Ovary (tissue), 9 donors: ENCODE measurements around the gene NHERF1. TPM values are rescaled to one million over a fixed set of nuclear protein-coding genes. Genes with fewer than 3 reads are reported as not detected.

Source experiments
- DNase-seq, 5 donors: peaks; one replicate each; pipeline ENCODE4 v3.0.0-alpha.2; 2019 to 2020
- H3K27ac ChIP-seq, 2 donors: fragments of 200-600 bp; one replicate each; pipeline versions ENCODE4 v1.5.1 to v1.8.0; 2019 to 2022
- H3K27me3 ChIP-seq: fragments of 200-600 bp; one replicate; pipeline ENCODE4 v1.8.0; 2022
- H3K36me3 ChIP-seq: fragments of 200-600 bp; sonication (generic); one replicate; pipeline ENCODE4 v1.5.1; 2019
- H3K4me1 ChIP-seq: one replicate; pipeline ENCODE4 v1.8.1; 2013; ENCODE audit warnings: mild to moderate bottlenecking, moderate library complexity; ENCODE audit not compliant: insufficient read depth
- H3K4me3 ChIP-seq: fragments of 200-600 bp; sonication (generic); one replicate; pipeline ENCODE4 v1.5.1; 2017
- H3K9me3 ChIP-seq, 2 donors: fragments of 200-600 bp in 1 of 2; sonication (generic) in 1 of 2; one replicate each; pipeline versions ENCODE4 v1.5.1 to v1.8.1; 2013 to 2019; ENCODE audit warnings: mild to moderate bottlenecking in 1 of 2, moderate library complexity in 1 of 2
- EP300 ChIP-seq: sonication (generic); formaldehyde crosslinking; IDR thresholded peaks from one replicate; pipeline ENCODE4 v1.6.1; 2017; ENCODE audit warnings: antibody characterized with exemption
- POLR2A ChIP-seq: fragments of 450-650 bp; IDR thresholded peaks from one replicate; pipeline ENCODE4 v1.6.1; 2017; ENCODE audit warnings: antibody characterized with exemption, mild to moderate bottlenecking, moderate library complexity
- WGBS, 3 donors: extraction: QIAGEN DNeasy Blood & Tissue Kit in 1 of 3; methylation state at CpG; one replicate each; pipeline versions ENCODE4 v1.1.5 to v1.1.7; 2013 to 2017; 5-methylcytosine and 5-hydroxymethylcytosine counted together
- intact Hi-C, 4 donors: fragments of 100-400 bp; cut with DNase I; formaldehyde crosslinking; loops; one replicate each; pipeline versions ENCODE4 v1.11.0 to v1.15.1; 2022 to 2023
- polyA plus RNA-seq, 2 donors: library from polyadenylated mRNA; stranded (reverse); fragments of 200-250 nt in 1 of 2; fragments of 350-450 nt in 1 of 2; fragmentation: Illumina TruSeq in 1 of 2; extraction: RNeasy Lipid Tissue Mini Kit (QIAGEN cat#74804) in 1 of 2; gene quantifications; one replicate each; pipeline ENCODE4 v1.2.3, GENCODE V29; 2013 to 2014
- total RNA-seq, 7 donors: library from RNA; depleted of rRNA in 2 of 7; stranded (reverse); fragments of >200 nt in 2 of 7; fragmentation: NEBNext Ultra II Directional in 3 of 7; extraction: Animal tissue kit (Norgen Biotek cat#: 25700) in 3 of 7; gene quantifications; one replicate each; pipeline versions ENCODE4 v1.1.0 to v1.2.4, GENCODE V29; 2016 to 2023
- TF ChIP-seq, protein P1 (sequence below), 3 donors: fragments of 450-650 bp in 2 of 3; fragments of 200-600 bp in 1 of 3; IDR thresholded peaks; one replicate each; pipeline versions ENCODE4 v1.5.1 to v1.8.0; 2016 to 2022; ENCODE audit warnings: antibody characterized with exemption in 3 of 3, mild to moderate bottlenecking in 1 of 3
- donor health status: DM: no; HTN: no; CAD: no; lungs with moderate emphysema.
- donor health status: DM: no; HTN: no; CAD: no.
- donor health status: Bipolar disorder and iron deficiency.
- donor health status: DM: yes; HTN: yes; CAD: no.
- donor health status: DM: no; HTN: no; CAD: no.
- donor health status: DM: yes; HTN: yes; CAD: no.

The NHERF1 gene
- total and polyA plus RNA-seq, 9 donors: 12.1 to 101 (median 21.0) TPM

GRCh38 chr17:74723891-74724290 lies 24.5 kb upstream of the NHERF1 start:
- Histone ChIP-seq H3K27ac (no peak overlapping the region), H3K4me1 (no peaks in the 10 kb centered on the region), H3K27me3 (no peaks in the 10 kb centered on the region), H3K9me3 (no peaks in the 10 kb centered on the region), H3K36me3 (no peaks in the 10 kb centered on the region), H3K4me3 (no peak overlapping the region)
- WGBS, 3 donors: 49 to 71% (median 55%) methylated on average over 5 of the region's 5 CpGs
- TF ChIP-seq POLR2A: no peak
- TF ChIP-seq, protein P1, sequence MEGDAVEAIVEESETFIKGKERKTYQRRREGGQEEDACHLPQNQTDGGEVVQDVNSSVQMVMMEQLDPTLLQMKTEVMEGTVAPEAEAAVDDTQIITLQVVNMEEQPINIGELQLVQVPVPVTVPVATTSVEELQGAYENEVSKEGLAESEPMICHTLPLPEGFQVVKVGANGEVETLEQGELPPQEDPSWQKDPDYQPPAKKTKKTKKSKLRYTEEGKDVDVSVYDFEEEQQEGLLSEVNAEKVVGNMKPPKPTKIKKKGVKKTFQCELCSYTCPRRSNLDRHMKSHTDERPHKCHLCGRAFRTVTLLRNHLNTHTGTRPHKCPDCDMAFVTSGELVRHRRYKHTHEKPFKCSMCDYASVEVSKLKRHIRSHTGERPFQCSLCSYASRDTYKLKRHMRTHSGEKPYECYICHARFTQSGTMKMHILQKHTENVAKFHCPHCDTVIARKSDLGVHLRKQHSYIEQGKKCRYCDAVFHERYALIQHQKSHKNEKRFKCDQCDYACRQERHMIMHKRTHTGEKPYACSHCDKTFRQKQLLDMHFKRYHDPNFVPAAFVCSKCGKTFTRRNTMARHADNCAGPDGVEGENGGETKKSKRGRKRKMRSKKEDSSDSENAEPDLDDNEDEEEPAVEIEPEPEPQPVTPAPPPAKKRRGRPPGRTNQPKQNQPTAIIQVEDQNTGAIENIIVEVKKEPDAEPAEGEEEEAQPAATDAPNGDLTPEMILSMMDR (IDR thresholded peaks at IDR 0.05): no peak
- TF ChIP-seq EP300: no peak
- intact Hi-C loops: no loop called here
- DNase-seq: no peak

DNA sequence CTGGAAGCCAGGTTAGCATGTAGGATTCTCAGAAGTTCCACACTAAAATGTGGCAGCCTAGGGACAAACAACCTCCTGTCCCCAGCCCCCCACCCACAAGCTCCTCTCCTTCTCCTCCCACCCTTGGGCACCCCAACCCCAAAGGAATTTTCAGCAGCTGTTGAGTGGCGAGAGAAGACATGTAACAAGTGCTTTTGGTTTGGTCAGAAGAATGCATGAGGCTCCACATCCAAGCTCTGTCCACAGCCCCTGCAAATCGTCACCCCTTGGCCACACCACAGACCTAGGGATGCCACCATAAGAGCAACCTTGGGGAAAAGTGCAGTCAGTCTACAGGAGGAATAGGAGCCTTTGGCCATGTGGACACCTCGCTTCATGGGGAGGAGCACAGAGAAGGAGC lies 23.3 kb upstream of the NHERF1 start:
- 88 to 92% (median 90%) methylated on average over 3 of the region's 3 CpGs for WGBS, 3 donors
- DNase-seq: no peak
- no peak overlapping the region for H3K4me3 ChIP-seq
- H3K36me3 ChIP-seq: no peaks in the 10 kb centered on the region
- intact Hi-C loops: no loop called here
- no peaks in the 10 kb centered on the region for H3K27me3 ChIP-seq
- H3K27ac ChIP-seq: no peak overlapping the region
- no peaks in the 10 kb centered on the region for H3K4me1 ChIP-seq
- no peaks in the 10 kb centered on the region for H3K9me3 ChIP-seq
- TF ChIP-seq POLR2A (no peak), EP300 (no peak)
- TF ChIP-seq, protein P1 (IDR thresholded peaks at IDR 0.05): no peak

DNA sequence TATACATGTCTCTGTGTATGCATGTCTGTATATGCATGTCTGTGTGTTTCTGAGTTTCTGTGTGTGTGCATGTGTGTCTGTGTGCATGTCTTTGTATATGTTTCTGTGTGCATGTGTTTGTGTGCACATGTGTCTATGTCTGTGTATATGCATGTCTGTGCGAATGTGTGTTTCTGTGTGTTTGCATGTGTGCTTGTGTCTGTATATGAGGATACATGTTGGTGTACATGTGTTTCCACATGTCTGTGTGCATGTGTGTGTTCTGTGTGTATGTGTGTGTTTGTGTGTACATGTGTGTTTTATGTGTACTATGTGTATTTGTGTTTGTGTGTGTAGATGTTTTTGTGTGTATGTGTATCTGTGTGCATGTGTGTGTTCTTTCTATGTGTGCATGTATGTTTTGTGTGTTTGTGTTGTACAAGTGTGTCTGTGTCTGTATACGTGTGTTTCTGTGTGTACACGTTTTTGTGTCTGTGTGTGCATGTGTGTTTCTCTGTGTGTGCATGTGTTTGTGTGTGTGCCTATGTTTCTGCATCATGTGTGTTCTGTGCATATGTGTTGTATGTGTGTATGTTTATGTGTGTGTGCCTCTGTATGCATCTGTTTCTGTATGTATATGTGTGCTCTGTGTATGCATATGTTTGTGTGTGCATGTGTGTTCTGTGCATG lies 20.3 kb upstream of the NHERF1 start:
- no peak for TF ChIP-seq POLR2A
- TF ChIP-seq, protein P1 (IDR thresholded peaks at IDR 0.05): no peak
- TF ChIP-seq EP300: no peak
- no peaks in the 10 kb centered on the region for H3K9me3 ChIP-seq
- no peaks in the 10 kb centered on the region for H3K4me1 ChIP-seq
- intact Hi-C loops: no loop called here
- WGBS, 3 donors: 82 to 91% (median 89%) methylated on average over 3 of the region's 3 CpGs
- no peaks in the 10 kb centered on the region for H3K36me3 ChIP-seq
- H3K4me3 ChIP-seq: no peak overlapping the region
- H3K27me3 ChIP-seq: no peaks in the 10 kb centered on the region
- no peak overlapping the region for H3K27ac ChIP-seq
- no peak for DNase-seq

DNA sequence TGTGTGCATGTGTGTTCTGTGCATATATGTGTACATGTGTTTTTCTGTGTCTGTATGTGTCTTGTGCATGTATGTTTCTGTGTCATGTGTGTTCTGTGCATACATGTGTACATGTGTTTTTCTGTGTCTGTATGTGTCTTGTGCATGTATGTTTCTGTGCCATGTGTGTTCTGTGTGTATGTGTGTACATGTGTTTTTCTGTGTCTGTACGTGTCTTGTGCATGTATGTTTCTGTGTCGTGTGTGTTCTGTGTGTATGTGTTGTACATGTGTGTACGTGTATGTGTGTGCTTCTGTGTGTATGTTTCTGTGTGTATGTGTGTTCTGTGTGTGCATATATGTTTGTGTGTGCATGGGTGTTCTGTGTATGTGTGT lies 19.7 kb upstream of the NHERF1 start:
- Histone ChIP-seq H3K4me1 (no peaks in the 10 kb centered on the region), H3K27me3 (no peaks in the 10 kb centered on the region), H3K27ac (no peak overlapping the region), H3K4me3 (no peak overlapping the region), H3K36me3 (no peaks in the 10 kb centered on the region), H3K9me3 (no peaks in the 10 kb centered on the region)
- TF ChIP-seq POLR2A (no peak), EP300 (no peak)
- TF ChIP-seq, protein P1 (IDR thresholded peaks at IDR 0.05): no peak
- DNase-seq: no peak
- intact Hi-C loops: no loop called here
- WGBS, 3 donors: 86 to 93% (median 92%) methylated on average over 3 of the region's 3 CpGs
